Loucy (cell line): ENCODE results near the gene EEF1A2.

Experiments
- H2AFZ ChIP-seq: fragments of 200-600 bp; sonication (generic); 2 replicates; pipeline ENCODE4 v1.6.0; 2016; ENCODE audit warnings: antibody characterized with exemption, mild to moderate bottlenecking, low read length, moderate library complexity
- H3F3A ChIP-seq: fragments of 200-600 bp; 2 replicates; pipeline ENCODE4 v1.6.0; 2016; ENCODE audit warnings: antibody characterized with exemption, low read depth, mild to moderate bottlenecking
- H3K27me3 ChIP-seq: fragments of 200-600 bp; sonication (generic); 2 replicates; pipeline ENCODE4 v1.6.1; 2014; ENCODE audit warnings: low read length, mild to moderate bottlenecking; ENCODE audit not compliant: insufficient read depth, poor library complexity, severe bottlenecking
- H3K36me3 ChIP-seq: fragments of 200-600 bp; sonication (generic); 2 replicates; pipeline ENCODE4 v1.6.1; 2016; ENCODE audit warnings: low read length; ENCODE audit not compliant: insufficient read depth
- H3K4me1 ChIP-seq: fragments of 200-600 bp; sonication (generic); 2 replicates; pipeline ENCODE4 v1.5.1; 2014; ENCODE audit warnings: low read length, mild to moderate bottlenecking; ENCODE audit not compliant: insufficient read depth, poor library complexity, severe bottlenecking
- H3K4me2 ChIP-seq: fragments of 200-600 bp; sonication (generic); 2 replicates; pipeline ENCODE4 v1.6.0; 2014; ENCODE audit warnings: antibody characterized with exemption, low read length, low read depth, mild to moderate bottlenecking; ENCODE audit not compliant: poor library complexity, severe bottlenecking
- H3K4me3 ChIP-seq: fragments of 200-600 bp; sonication (generic); 2 replicates; pipeline ENCODE4 v1.5.1; 2014; ENCODE audit warnings: low read length, mild to moderate bottlenecking, mixed read lengths; ENCODE audit not compliant: poor library complexity, severe bottlenecking
- H3K79me2 ChIP-seq: fragments of 200-600 bp; sonication (generic); 2 replicates; pipeline ENCODE4 v1.6.1; 2014; ENCODE audit warnings: low read length; ENCODE audit not compliant: insufficient read depth
- H3K9ac ChIP-seq: fragments of 200-600 bp; sonication (generic); 2 replicates; pipeline ENCODE4 v1.6.0; 2014; ENCODE audit warnings: mild to moderate bottlenecking, low read depth, low read length, moderate library complexity; ENCODE audit not compliant: poor library complexity, severe bottlenecking
- H3K9me2 ChIP-seq: fragments of 200-600 bp; sonication (generic); replicated peaks from 2 replicates; pipeline ENCODE4 v1.6.1; 2016; ENCODE audit warnings: low read depth, low read length, mixed read lengths
- H3K9me3 ChIP-seq: fragments of 200-600 bp; sonication (generic); 2 replicates; pipeline ENCODE4 v1.6.1; 2014; ENCODE audit warnings: mild to moderate bottlenecking, antibody characterized with exemption, low read length, low read depth; ENCODE audit not compliant: insufficient read depth
- H4K20me1 ChIP-seq: fragments of 200-600 bp; sonication (generic); 2 replicates; pipeline ENCODE4 v1.6.0; 2014; ENCODE audit warnings: antibody characterized with exemption, low read length, mild to moderate bottlenecking; ENCODE audit not compliant: insufficient read depth, poor library complexity, severe bottlenecking
- EZH2phosphoT487 ChIP-seq: fragments of 200-600 bp; IDR thresholded peaks from 2 replicates; pipeline ENCODE4 v1.6.1; 2018; ENCODE audit warnings: antibody characterized with exemption, mild to moderate bottlenecking, moderate library complexity, borderline replicate concordance
- TF ChIP-seq, protein P1 (sequence below): fragments of 200-600 bp; sonication (generic); conservative IDR thresholded peaks from 2 replicates; pipeline ENCODE4 v1.5.1; 2014; ENCODE audit warnings: mild to moderate bottlenecking, antibody characterized with exemption, low read length

Gene EEF1A2

GRCh38 chr20:63449796-63450730, 48.8 kb downstream of the EEF1A2 start:
- Histone ChIP-seq H4K20me1 (no peaks in the 10 kb centered on the region), H3K4me3 (no peak overlapping the region), H3K79me2 (no peaks in the 10 kb centered on the region), H3K9ac (no peak overlapping the region), H2AFZ (no peak overlapping the region), H3K9me3 (no peaks in the 10 kb centered on the region), H3K4me1 (peaks cover 18% of the 10 kb centered on the region), H3K9me2 (no peaks in the 10 kb centered on the region), H3F3A (no peaks in the 10 kb centered on the region), H3K4me2 (no peak overlapping the region), H3K36me3 (no peaks in the 10 kb centered on the region), H3K27me3 (no peaks in the 10 kb centered on the region)
- no peak for TF ChIP-seq EZH2phosphoT487
- TF ChIP-seq, protein P1, sequence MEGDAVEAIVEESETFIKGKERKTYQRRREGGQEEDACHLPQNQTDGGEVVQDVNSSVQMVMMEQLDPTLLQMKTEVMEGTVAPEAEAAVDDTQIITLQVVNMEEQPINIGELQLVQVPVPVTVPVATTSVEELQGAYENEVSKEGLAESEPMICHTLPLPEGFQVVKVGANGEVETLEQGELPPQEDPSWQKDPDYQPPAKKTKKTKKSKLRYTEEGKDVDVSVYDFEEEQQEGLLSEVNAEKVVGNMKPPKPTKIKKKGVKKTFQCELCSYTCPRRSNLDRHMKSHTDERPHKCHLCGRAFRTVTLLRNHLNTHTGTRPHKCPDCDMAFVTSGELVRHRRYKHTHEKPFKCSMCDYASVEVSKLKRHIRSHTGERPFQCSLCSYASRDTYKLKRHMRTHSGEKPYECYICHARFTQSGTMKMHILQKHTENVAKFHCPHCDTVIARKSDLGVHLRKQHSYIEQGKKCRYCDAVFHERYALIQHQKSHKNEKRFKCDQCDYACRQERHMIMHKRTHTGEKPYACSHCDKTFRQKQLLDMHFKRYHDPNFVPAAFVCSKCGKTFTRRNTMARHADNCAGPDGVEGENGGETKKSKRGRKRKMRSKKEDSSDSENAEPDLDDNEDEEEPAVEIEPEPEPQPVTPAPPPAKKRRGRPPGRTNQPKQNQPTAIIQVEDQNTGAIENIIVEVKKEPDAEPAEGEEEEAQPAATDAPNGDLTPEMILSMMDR: no peak

GRCh38 chr20:63449025-63449424, 49.9 kb downstream of the EEF1A2 start:
- Histone ChIP-seq H3K9me3 (no peaks in the 10 kb centered on the region), H3K4me2 (no peak overlapping the region), H3K27me3 (no peaks in the 10 kb centered on the region), H2AFZ (no peak overlapping the region), H3F3A (no peaks in the 10 kb centered on the region), H3K79me2 (no peaks in the 10 kb centered on the region), H3K9me2 (no peaks in the 10 kb centered on the region), H4K20me1 (no peaks in the 10 kb centered on the region), H3K4me1 (peaks cover 17% of the 10 kb centered on the region), H3K4me3 (no peak overlapping the region), H3K36me3 (no peaks in the 10 kb centered on the region), H3K9ac (no peak overlapping the region)
- TF ChIP-seq EZH2phosphoT487: no peak
- TF ChIP-seq, protein P1: no peak

GRCh38 chr20:63448031-63448430, 50.9 kb downstream of the EEF1A2 start:
- peaks cover 12% of the 10 kb centered on the region for H3K4me1 ChIP-seq
- no peak overlapping the region for H3K4me2 ChIP-seq
- no peaks in the 10 kb centered on the region for H3K27me3 ChIP-seq

More at GRCh38 chr20:63448031-63448430, 50.9 kb downstream of the EEF1A2 start:
- no peak overlapping the region for H2AFZ ChIP-seq
- H3K9ac ChIP-seq: no peak overlapping the region
- no peaks in the 10 kb centered on the region for H3K36me3 ChIP-seq
- no peak overlapping the region for H3K4me3 ChIP-seq
- no peaks in the 10 kb centered on the region for H3K9me2 ChIP-seq
- TF ChIP-seq, protein P1: no peak
- no peak for TF ChIP-seq EZH2phosphoT487
- H3K79me2 ChIP-seq: no peaks in the 10 kb centered on the region
- H3F3A ChIP-seq: no peaks in the 10 kb centered on the region
- no peaks in the 10 kb centered on the region for H3K9me3 ChIP-seq
- no peaks in the 10 kb centered on the region for H4K20me1 ChIP-seq
